Endometrial microvascular endothelial cells (primary cell): ENCODE results near the gene PPP1R11. TPM values are rescaled to one million over a fixed set of nuclear protein-coding genes. Genes with fewer than 3 reads are reported as not detected.

Source experiments
- in situ Hi-C: cut with HindIII; loops from 2 replicates; pipeline ENCODE4 v1.10.0; 2017; ENCODE audit warnings: low sequenced_read_pairs, low pct_unique_long_range_greater_than_20kb; ENCODE audit errors: inconsistent ontology term
- total RNA-seq: library from RNA; depleted of rRNA; stranded (reverse); fragments of >200 nt; gene quantifications from one replicate; pipeline ENCODE4 v1.2.3, GENCODE V29; 2015; ENCODE audit errors: inconsistent ontology term

The PPP1R11 gene
- total RNA-seq, 1 donor from 2014 or later, result 37.1 TPM

DNA sequence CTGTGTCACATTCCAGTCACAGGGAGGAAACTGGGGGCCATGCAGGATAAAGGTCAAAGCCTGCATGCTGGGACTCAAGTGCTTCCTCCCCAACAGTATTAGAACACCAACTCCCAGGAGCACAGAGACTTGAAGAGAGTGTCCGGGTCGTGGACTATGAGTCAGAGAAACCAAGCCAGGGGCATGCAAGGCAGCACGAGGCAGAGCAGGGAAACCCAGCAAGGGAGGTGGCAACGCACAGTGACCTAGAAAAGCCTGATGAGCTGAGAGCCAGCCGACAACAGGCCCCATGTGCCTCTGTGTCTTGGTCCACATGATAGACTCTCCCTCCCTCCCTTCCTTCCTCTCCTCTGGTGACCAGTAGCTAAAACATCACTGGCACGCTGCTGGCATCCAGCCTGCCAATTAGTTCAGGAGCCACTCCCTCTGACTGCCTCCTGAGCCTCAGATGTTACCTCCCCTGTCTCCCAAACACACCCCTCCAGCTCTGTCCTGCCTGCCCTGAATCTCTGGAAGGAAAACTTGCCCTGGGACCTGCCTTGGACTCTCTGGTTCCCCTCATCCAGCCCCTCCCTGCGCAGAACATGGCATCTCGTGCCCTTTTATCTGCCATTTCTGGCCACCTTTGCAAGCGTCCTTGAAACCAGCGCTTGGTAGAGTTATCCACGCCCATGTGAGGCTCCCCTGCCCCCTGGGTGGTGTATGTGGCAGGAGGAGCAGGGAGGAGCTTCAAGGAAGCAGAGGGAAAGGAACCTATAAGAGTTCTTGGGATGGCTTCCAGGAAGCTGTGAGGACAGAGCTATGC lies 24.8 kb downstream of the PPP1R11 start:
- in situ Hi-C loops, result no loop called here

DNA sequence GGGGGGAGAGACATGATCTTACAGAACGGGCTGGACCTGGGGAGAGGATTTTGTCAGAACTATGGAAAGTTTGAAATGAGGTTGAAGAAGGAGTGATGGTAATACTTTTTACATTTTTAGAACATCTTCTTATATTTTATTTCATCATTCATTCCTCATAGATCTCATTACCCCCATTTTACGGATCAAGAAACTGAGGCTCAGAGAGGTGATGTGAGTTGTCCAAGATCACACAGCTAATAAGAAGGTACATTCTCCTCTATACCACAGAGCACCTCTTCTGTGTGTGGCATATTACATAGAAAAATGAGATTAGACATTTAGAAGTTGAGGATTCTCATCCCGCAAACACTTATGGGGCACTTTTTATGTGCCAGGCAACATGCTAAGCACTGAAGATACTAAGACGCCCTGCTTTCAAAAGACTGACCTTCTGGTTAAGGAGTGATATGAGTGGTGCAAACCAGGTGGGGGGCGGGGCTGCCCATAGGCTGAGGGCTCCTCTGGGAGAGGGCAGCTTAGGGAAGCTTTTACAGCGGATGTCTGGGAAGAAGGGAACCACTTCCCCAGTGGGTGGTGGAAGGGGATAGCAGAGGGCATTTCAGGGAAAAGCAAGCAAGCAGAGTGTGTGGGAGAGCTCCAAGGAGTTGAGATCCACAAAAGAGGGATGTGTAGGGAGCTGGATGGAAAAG lies 26.0 kb downstream of the PPP1R11 start:
- in situ Hi-C loops, result no loop called here

DNA sequence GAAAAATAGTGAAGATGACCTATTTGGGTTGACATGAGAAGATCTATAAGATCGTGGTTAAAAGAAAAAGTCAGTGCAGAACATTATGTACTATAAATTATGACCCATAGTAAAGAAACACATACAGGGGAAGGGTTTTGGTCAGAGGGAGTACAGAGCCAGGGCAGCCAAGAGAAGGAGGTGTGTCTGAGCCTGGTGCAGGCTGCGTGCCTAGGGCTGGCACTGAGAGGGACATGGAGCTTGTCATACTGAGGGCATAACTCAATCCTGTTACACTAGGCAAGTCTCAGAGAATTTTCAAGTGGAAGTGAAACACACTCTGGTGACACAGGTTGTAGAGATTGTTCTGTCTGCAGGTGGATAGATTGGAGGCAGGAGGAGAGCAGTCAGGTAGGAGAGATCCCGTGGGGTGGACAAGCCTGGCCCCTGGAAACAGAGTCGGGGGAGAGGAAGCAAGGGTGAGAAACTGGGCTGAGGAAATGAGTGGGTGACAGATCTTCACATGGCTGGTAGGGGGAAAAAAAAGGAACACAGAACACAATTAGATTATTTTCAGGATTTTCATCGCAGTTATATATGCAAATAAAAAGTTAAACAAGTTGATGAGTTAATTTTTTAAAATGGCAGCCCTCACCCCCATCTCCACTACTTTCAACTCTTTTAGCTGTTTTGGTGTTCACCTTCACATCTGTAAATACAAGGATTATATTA lies 27.1 kb downstream of the PPP1R11 start:
- in situ Hi-C loops, result no loop called here

DNA sequence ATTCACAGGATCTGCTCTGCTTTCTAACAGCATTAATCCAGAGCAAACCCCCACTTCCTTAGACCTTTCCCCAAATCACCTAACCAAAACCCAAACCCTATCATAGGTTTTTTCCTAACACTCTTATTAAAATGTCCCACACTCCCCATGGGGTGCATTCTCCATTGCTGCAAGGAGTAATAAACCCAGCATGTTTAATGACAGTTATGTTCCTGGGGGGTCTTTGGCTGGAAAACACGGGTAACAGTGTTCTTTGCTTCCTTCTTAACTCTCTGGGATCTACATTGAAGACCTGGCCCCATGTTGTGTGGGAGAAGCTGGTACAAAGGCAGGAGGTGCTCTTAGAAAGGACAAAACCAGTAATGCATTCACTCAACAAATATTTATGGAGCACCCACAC lies 29.8 kb downstream of the PPP1R11 start:
- in situ Hi-C loops, result no loop called here

DNA sequence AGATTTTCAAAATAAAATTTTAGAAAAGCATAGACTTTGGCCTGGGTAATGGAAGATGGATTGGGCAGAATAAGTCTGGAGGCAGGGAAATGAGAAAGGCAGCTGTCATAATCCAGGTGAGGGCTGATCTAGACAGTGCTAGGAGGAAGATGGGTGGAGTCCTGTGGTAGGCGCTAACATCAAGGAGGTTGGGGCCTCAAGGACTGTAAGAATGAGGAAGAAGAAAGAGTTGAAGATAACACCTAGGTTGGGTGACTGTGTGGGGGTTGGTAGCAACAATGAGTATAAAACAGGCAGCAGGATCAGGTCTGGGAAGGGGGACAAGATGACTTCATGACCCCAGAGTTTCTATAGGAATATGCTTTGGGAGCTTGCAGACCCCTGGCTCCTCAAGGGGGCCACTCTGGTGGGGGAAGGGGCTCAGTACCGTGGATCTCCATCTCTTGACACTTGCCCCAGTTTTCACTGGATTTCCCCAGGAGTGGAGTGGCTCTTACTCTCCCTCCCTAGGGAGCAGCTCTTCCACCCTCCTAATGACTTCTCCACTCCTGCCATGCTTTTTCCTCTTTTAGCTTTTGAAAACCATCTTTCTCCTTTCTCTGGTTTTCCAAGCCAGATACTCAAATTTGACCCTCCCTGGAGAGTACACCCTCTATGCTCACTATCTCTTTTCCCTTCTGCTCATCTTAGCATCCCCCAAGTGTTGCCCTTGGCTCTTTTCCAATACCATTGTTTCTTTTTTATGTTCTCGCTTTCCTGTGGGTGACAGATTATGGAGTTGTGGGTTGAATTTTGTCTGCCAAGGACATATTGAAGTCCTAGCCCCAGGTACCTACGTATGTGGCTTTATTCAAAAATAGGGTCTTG lies 31.1 kb downstream of the PPP1R11 start:
- in situ Hi-C loops, result no loop called here

DNA sequence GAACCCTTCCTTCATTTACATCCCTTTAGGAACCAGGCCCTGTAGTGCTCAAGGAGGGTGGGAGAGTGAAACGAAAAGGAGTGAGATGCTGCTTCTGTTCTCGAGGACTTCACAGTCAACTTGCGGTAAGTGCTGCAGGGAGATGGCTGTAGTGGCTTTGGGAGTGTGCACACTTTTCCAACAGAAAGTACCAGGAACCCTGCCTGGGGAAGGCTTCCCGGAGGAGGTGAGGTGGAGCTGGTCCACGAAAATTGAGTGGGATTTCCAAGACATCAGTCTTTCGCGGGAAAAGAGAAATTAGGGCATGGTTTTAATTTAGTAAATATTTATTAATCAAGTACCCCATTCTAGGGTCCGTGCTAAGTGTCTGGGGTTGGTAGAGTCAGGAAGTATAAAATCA lies 33.2 kb downstream of the PPP1R11 start:
- in situ Hi-C loops, result no loop called here

DNA sequence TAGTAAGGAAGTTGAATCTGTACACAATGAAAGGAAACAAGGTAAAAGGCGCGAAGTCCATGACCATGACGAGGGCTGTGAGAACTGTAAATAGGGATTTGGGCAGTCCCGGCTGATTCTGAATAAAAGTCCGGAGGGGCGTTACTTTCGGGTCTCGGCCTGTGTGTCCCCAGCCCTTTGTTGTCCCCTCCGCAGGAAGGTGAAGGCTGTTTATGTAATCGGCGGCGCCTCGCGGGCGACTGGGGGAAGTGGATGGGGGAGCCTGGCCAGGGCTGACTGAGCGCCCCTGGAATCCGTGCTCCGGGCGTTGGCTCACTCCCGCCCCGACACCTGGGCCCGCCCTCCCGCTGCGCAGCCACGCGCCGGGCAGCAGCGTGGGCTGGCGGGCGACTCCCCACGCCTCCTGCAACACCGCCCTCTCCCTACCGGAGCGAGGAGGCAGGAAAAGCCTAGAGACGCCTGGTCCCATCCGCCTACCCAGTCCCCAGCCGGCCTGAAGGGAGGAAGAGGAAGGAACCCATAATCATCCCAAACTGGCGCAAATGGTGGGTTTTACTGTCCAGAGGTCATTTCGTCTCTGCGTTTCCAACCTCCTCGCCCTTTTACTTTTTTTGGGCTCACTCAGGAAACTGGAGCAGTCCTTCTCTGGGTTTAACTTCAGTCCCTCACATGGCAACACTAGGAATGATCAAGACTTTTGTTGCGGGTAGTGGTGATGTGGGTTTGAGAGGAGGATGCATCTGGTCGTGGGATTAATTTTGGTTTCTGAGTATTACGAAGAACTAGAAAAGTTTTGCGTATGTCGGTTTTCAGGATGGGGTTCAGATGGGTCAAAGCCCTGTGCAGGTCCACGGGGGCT lies 33.8 kb downstream of the PPP1R11 start:
- in situ Hi-C loops, result no loop called here

DNA sequence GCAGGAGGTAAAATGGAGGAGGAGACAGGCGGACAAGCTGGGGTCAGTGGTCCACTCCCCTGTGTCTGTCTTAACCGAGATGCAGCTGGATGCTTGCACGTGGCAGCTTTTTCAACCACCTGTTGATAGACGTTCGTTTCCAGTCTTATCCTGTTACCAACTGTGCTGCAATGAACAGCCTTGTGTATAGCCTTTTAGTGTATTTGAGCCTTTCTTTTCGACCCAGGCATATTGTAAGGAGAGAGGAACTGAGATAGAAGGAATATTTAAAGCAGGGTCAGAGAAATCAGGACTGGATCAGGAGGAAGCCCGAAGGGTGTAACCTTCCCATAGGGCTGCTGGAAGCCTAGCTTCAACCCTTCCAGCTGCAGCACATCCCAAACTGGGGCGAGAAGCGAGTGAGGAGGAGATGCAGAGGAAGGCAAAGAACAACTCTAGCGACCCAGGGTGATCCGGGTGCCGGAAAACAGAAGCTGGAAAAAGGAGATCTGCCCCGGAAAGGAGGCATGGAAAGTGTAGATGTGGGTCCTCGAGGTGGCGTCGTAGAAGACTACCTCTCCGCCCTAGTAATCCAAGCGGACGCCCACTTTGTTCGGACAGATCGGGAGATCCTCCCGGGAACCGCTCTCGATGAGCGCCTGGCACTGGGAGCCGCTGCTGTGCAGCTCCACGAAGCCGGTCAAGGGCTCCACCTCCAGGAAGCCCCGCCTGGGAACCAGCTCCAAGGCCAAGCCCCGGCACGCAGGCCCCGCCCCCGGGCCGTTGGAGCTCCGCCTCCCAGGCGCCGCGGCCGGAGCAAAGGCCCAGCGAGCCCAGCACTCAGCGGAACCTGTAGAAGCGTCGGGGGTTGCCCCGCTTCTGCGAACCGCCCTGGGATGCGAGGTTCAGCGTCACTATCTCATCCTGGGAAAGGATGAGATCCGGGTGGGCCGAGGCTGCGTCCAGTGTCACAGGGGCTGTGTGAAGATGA lies 34.7 kb downstream of the PPP1R11 start:
- in situ Hi-C loops, result no loop called here

DNA sequence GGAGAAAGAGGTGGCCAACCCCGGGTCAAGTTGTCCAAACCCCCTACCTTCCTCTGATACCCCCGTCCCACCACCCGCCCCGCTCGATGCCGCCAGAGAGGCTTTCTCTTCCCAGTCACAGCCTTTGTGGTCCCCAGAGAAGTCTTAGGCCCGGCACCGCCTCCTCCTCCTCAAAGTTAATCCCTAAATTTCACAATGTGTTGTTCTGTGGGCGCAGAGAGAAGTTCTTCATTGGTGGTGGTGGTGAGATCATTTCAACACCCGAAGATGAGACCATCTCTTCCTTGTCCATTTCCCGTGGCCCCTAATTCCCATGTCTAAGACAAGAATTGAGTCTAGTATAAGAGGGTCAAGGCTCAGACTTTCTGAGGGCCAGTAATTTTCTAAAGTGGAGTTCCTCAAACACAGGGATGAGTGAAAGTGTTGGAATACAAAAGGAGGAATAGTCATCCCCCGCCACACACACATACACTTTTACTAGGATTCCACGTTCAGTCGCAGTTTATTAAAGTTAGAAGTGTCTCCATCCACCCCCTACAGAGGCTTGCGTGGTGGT lies 35.5 kb downstream of the PPP1R11 start:
- in situ Hi-C loops, result no loop called here

DNA sequence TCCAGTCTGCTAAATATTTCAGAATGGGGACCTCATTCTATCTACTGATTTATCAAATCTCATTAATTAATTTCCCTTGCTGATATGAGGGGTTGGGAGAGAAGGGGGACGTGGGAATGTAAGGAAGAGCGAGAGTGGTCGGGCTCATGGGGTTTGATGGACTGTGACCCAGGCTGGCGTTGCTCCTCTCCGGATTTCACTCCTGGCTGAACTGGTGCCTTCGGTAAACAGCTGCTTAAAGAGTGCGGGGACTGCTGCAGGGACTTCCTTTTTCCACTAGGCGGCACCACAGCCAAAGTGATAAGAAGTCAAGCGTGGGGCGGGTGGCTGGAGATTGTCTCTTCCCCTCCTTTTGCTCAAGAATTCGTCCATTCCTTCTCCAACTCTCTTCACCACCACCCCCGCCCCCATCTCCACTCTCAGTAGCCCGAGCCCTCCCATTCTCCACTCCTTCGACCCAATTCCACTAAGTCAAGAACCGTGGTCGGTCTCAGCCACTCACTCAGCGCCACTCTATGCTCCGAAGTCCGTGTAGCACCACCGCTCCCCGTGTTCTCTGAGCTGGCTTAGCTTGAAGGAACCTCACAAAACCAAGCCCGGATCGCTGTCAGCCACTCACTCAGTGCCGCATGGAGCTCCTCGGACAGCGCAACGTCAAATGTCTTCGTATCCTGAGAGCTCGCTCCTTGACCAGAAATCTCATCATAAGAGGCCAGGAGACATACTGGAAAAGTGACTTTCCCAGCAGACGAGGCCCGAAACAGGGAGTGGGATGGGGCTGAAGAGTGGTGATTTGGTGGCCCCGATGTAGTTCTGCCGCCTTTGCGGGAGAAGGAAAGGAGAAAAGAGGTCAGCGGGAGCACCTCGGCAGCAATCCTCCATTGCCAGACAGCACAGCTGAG lies 36.2 kb downstream of the PPP1R11 start:
- in situ Hi-C loops, result no loop called here

DNA sequence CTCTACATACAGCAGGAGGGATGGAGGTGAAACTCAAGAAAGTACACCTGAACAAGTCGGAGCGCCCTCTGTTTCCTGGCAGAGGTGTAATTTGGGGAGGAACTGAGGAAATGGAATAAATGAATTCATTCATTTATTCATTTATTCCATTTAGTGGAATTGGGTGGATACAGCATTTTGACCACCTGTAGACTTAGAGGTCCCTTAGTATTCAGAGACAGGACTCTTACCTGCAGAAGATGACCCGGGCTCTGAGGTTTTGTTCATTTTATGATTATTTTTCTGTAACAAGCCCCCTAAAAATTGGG lies 36.8 kb downstream of the PPP1R11 start:
- in situ Hi-C loops, result no loop called here

DNA sequence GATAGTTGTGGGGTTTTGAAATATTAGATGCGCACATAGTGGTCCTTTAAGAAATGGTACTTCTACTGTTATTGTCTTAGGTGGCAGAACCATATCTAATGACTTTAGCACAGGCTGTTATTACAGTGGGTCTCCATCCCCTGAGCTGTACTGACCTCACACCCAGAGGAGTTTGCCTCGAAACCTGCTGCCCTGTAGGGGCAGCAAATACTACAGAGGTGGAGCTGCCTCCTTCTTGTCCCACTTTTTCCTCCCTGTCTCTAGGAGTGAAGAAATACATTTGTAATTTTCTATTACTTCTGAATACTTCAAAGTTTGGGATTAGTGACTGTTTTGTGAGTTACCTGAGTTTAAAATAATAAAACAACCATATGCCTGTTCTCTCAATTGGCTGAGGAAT lies 37.7 kb downstream of the PPP1R11 start:
- in situ Hi-C loops, result no loop called here

DNA sequence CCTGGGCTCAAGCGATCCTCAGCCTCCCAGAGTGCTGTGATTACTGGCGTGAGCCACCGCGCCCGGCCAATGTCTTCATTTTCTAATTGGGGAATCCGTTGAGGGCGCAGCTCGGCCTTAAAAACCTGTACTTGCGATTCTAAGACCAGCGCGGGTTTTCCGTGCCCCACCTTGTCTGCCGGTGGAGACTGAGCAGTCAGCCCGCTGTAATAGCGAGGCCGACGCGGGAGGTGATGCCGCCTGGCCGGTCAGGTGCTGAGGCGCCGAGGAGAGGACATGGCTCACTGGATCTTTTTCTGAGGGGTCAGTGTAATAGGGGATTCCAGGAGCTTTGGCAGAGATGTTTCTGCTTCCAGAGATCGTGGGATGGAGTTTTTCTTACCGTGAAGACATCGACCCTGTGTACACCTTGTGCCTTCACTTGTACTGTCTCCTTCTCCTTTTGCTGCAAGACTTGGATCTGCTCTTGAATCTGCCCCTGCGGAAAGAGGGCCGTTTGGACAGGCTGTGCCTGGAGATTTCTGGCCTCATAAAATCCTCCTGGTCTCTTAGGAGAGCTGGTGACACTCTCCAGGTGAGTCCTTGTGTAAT lies 44.4 kb downstream of the PPP1R11 start:
- in situ Hi-C loops, result no loop called here

DNA sequence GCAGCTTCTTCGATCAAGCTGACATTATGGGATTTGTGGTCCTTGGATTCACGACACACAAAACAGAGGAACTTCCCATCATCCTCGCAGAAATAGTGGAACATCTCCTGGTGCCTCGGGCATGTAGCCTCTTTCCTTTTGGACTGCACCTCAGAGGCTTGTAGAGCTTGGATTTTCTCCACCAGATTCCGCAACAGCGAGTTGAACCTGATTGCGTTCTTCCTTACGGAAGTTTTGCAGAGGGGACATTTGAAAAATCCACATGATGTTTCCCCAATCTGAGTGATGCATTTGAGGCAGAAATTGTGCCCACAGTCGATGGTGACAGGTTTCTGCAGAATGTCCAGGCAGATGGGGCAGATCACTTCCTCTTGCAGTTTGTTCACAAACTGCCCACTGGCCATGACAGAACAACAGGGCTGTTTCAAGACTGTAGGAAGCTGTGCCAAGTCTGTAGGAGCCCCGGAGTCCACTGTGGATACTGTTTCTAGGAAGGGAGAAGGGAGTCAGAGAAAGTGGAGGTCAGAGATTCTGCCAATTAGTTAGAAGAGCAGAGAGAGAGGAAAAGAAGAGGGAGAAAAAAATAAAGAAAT lies 45.5 kb downstream of the PPP1R11 start:
- in situ Hi-C loops, result no loop called here

DNA sequence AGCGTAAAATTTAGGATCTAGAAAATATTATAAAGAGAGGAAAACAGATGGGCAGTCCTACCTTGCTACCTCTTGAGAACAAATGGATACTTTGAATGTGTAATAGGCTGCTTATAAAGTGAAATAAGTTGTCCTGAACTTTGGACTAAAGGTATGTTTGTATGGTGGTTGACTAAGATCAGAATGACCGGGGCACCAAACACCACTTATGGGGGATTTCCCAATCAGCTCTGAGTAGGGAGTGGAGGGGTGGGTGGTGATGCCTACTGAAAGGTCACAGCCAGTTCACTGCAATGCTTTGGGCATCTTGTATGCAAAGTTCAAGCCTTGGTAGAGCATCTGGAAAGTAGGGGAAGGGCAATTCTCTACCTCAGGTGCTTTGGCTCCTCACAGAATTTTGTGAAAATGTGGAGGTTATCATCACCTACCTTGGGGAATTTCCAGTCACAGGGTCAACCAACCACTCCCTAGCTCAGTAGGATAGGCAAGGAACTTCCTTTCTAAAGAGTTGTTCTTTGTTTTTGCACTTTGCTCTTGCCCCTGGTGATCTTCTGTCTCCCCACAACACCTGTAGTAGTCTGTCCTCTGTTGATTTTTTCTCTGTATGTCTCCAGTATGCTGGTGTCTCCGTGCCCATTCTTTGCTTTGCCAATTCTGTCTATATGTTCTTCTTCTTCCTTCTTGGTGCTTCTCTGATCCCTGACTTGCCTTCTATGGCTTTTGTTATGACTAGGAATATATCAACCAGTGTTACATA lies 46.2 kb downstream of the PPP1R11 start, which contains the start of gene TRIM31:
Gene TRIM31 (minus strand): TSS at position 88 of the 757 bp plus-strand sequence. CDS start 285 bp downstream, outside the sequence.
- in situ Hi-C loops, result no loop called here
